Stimulated activated CD4-positive, alpha-beta T cell treated with anti-CD3 and anti-CD28 coated beads, TNF-alpha, amount 100 ng/mL, for 1 hour (primary cell): ENCODE data around the gene SCAP.

Experiments used
- DNase-seq, 3 donors: peaks; one replicate each; pipeline ENCODE4 v3.0.0-alpha.2; 2020; ENCODE audit warnings: low read depth in 3 of 3, low spot score in 1 of 3

Gene SCAP

DNA sequence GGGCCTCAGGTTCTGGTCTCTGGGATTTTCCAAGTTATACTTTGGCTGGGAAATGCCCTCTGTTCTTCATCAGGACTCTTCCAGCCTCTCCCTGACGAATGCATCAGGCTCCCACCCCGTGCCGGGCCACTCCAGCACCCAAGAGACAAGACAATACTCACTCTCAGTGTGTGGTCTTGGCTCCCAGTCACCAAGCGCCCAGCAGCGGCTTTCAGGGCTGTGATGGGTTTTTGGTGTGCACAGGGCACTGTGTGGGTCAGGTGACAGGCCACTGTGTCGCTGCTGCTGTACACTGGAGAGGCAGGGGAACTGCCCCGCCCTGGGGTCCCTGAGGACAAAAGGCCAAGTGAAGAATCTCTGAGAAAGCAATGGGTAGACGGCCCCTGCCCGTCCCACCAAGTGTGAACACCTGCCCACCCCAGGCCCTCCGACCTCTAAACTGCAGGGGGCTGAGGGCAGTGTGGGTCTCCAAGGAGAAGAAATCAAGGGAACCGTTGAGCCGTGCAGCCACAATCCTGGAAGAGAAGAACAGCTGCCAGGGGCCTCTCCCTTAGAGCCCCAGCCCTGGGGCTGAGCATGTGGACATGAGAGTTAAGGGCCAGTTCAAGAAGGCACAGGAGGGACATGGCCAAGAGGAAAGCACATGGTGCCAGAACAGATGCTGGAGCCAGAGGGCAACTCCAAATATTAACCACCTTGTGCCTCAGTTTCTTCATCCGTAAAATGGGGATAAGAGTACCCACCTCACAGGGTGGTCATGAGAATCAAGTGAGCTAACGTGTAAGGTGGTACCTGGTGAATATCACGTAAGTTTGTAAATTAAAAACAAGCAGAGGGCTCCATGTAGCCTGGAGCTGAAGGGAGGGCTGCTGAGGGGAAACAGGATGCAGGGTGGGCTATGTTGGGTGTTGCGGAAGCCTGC lies 60.8 kb downstream of the SCAP start:
- no peak for DNase-seq

- DNase-seq = no peak
Measured at GRCh38 chr3:47414161-47414564, 61.6 kb downstream of the SCAP start.

DNA sequence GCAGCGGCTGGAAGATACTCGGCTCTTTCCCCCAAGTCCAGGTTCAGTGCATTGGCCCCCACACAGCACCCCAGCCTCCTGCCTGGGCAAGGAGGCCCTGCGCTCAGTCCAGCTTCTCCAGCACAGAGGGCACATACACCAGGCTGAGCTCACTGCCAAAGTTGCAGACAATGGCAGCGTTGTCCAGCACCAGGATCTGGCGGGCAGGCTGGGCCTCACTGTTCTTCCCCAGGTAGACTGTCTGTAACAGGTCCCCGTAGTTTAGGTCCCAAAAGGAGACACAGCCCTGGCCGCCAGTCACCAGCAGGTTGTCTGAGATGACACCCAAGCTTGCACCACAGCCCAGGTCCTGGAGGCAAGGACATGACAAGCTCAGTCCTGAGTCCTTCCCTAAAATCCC lies 62.0 kb downstream of the SCAP start:
- no peak for DNase-seq

DNA sequence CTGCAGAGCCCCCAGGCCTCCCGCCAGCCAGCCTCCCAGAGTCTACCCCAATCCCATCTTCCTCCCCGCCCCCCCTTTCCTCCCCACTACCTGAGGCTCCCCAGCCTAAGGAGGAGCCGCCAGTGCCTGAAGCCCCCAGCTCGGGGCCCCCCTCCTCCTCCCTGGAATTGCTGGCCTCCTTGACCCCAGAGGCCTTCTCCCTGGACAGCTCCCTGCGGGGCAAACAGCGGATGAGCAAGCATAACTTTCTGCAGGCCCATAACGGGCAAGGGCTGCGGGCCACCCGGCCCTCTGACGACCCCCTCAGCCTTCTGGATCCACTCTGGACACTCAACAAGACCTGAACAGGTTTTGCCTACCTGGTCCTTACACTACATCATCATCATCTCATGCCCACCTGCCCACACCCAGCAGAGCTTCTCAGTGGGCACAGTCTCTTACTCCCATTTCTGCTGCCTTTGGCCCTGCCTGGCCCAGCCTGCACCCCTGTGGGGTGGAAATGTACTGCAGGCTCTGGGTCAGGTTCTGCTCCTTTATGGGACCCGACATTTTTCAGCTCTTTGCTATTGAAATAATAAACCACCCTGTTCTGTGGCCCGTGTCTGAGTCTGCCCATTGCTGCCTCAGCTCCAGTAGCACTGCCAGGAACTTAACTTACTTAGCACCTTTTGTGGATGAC lies 62.8 kb downstream of the SCAP start:
- no peak for DNase-seq

DNA sequence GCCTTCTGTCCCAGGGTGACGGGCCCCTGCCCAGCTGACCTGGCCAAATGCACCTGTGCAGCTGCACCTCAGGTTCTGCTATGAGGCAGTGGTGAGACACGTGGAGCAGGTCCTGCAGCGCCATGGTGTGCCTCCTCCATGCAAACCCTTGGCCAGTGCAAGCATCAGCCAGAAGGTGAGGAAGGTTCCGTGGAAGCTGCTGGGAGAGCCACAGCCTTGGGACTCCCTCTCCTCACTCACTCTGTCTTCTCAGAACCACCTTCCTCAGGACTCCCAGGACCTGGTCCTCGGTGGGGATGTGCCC lies 63.3 kb downstream of the SCAP start:
- no peak for DNase-seq

- DNase-seq = no peak
Measured at GRCh38 chr3:47411696-47412452, 63.9 kb downstream of the SCAP start.

DNA sequence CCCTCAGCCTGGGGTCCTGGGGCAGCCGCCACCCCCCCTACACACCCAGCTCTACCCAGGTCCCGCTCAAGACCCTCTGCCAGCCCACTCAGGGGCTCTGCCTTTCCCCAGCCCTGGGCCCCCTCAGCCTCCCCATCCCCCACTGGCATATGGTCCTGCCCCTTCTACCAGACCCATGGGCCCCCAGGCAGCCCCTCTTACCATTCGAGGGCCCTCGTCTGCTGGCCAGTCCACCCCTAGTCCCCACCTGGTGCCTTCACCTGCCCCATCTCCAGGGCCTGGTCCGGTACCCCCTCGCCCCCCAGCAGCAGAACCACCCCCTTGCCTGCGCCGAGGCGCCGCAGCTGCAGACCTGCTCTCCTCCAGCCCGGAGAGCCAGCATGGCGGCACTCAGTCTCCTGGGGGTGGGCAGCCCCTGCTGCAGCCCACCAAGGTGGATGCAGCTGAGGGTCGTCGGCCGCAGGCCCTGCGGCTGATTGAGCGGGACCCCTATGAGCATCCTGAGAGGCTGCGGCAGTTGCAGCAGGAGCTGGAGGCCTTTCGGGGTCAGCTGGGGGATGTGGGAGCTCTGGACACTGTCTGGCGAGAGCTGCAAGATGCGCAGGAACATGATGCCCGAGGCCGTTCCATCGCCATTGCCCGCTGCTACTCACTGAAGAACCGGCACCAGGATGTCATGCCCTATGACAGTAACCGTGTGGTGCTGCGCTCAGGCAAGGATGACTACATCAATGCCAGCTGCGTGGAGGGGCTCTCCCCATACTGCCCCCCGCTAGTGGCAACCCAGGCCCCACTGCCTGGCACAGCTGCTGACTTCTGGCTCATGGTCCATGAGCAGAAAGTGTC lies 64.7 kb downstream of the SCAP start:
- DNase-seq = no peak

DNA sequence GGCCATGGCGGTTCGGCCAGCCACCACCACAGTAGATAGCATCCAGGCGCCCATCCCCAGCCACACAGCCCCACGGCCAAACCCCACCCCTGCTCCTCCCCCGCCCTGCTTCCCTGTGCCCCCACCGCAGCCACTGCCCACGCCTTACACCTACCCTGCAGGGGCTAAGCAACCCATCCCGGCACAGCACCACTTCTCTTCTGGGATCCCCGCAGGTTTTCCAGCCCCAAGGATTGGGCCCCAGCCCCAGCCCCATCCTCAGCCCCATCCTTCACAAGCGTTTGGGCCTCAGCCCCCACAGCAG lies 65.4 kb downstream of the SCAP start:
- DNase-seq = no peak

DNA sequence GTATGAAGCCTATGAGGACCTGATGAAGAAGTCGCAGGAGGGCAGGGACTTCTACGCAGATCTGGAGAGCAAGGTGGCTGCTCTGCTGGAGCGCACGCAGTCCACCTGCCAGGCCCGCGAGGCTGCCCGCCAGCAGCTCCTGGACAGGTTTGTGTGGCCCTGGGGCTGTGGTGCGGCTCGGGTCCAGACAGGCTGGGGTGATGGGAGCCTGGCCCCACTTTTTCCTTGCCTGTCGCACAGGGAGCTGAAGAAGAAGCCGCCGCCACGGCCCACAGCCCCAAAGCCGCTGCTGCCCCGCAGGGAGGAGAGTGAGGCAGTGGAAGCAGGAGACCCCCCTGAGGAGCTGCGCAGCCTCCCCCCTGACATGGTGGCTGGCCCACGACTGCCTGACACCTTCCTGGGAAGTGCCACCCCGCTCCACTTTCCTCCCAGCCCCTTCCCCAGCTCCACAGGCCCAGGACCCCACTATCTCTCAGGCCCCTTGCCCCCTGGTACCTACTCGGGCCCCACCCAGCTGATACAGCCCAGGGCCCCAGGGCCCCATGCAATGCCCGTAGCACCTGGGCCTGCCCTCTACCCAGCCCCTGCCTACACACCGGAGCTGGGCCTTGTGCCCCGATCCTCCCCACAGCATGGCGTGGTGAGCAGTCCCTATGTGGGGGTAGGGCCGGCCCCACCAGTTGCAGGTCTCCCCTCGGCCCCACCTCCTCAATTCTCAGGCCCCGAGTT lies 65.9 kb downstream of the SCAP start:
- no peak for DNase-seq

DNA sequence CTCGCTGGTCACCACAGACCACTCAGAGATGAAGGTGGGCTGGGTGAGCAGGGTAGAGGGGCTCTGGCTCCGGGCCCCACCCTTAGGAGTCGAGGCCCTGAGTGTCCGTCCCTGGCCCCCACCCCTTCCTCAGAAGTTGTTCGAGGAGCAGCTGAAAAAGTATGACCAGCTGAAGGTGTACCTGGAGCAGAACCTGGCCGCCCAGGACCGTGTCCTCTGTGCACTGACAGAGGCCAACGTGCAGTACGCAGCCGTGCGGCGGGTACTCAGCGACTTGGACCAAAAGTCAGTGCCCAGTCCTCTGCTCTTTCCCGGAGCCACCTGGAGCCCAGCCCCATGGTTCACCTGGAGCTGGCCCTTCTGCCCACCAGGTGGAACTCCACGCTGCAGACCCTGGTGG lies 66.5 kb downstream of the SCAP start:
- DNase-seq = no peak

DNA sequence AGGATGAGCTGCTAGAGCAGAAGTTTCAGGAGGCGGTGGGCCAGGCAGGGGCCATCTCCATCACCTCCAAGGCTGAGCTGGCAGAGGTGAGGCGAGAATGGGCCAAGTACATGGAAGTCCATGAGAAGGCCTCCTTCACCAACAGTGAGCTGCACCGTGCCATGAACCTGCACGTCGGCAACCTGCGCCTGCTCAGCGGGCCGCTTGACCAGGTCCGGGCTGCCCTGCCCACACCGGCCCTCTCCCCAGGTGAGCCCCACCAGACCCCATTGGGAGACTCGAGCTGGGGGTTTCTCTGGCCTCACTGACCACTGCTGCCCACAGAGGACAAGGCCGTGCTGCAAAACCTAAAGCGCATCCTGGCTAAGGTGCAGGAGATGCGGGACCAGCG lies 66.9 kb downstream of the SCAP start:
- no peak for DNase-seq

- DNase-seq = no peak
Measured at GRCh38 chr3:47407896-47408838, 67.6 kb downstream of the SCAP start.

DNA sequence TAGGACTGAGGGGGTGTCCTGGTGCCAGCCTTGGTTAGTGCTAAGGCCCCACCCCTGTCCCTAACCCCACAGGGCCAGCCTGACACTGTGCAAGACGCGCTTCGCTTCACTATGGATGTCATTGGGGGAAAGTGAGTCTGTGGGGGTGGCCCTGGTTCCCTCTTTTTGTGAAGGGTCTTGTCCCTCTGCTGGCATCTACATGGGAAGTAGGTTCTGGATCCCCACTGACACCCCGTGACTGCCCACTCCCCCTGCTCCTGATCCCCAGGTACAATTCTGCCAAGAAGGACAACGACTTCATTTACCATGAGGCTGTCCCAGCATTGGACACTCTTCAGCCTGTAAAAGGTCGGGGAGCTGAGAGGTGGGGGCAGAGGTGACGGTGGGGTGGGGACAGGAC lies 68.5 kb downstream of the SCAP start:
- DNase-seq = no peak

- no peak for DNase-seq
Measured at GRCh38 chr3:47406762-47407149, 69.0 kb downstream of the SCAP start.

GRCh38 chr3:47405820-47406761 lies 69.7 kb downstream of the SCAP start:
- no peak for DNase-seq

DNA sequence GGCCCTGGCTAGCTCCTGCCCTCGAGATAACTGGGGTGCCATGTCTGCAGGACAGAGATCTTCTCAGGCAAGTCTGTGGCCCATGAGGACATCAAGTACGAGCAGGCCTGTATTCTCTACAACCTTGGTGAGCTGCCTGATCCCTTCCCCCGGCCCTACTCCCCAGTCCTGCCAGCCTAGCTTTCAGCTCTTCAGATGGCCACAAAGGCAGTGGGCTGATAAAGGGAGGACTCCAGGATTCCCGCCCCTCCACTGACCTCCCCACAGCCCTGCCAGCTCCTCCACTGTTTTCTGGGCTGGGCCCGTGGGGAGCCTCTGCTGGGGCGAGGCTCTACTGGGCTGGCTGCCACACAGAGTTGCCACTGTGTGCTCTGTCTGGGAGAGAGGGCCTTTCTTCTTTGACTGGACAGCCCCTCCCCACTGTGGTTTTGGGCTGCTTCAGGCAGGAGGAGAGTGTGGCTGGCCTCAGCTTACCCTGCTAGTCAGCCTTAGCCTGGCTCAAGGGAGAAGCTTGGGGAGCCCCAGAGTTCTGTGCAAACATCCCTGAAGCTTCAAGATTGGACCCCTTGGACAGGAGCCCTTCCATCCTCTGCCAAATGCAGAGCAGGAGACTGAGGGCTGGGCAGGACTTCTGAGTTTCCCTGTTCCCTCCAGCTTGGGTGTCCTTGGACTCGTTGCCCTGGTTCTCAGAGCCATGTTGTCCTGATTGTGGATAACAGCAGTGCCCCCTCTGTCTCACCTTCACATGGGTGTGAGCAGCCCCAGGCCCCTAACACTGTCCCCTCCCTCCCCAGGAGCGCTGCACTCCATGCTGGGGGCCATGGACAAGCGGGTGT lies 70.6 kb downstream of the SCAP start:
- DNase-seq = no peak

DNA sequence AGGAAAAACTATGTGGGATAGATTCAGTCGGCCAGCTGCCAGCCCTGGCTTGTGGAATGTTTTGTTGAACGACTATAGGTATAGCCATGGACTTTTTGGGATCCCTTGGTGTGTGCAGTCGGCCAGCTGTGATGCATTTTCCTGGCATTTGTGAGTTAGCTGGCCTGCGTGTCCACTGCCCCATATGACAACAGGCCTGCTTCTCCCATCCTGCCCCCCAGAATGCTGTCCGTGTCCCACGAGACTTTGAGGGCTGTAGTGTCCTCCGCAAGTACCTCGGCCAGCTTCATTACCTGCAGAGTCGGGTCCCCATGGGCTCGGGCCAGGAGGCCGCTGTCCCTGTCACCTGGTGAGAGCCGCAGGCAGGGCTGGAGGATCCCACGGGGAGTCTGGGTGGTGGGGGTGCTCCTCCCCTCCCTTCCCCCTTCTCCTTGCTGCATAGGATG lies 71.3 kb downstream of the SCAP start:
- no peak for DNase-seq
